ENCODE measurements around the gene SMAP1.

DNA sequence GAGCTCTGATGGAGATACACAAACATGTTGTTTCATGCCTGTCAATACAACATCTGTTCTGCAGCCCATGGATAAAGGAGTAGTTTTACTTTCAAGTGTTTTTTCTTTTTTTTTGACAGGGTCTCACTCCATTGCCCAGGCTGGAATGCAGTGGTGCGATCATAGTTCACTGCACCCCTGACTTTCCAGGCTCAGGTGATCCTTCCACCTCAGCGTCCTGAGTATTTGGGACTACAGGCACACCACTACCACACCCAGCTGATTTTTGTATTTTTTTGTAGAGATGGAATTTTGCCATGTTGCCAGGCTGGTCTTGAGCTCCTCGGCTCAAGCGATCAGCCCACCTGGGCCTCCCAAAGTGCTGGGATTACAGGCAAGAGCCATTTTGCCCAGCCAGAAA is 97.0 kb downstream of the SMAP1 start:
- TF ChIP-seq ZNF274 (IDR thresholded peaks at IDR 0.05; ENCODE audit: low read depth, low read length) = no peak
- no peak for TF ChIP-seq YY1 (IDR thresholded peaks at IDR 0.05; ENCODE audit: insufficient read depth, insufficient read length)
